ENCODE measurements around the gene FLT3.
A peak's percentile ranks its signal among the peaks of the same experiment; 100 is the strongest.
"Not testable (repeated sequence)": the region's sequence is repeated elsewhere in the genome, so short reads cannot be mapped to it uniquely, and the experiment has no call there.

FLT3 gene

GRCh38 chr13:28100150-28101121 is at the start of gene FLT3:
FLT3 (minus strand) TSS chr13:28100576; CDS start chr13:28100510, 66 bp downstream.
- no peak for DNase-seq

- DNase-seq: no peak
These were observed 47.1 kb upstream of the FLT3 start for GRCh38 chr13:28147495-28147894.

GRCh38 chr13:28145049-28145448 is 44.7 kb upstream of the FLT3 start:
- DNase-seq: no peak

GRCh38 chr13:28141542-28141941 is 41.2 kb upstream of the FLT3 start:
- not testable (repeated sequence) for DNase-seq

GRCh38 chr13:28140433-28141125 is 40.2 kb upstream of the FLT3 start:
- DNase-seq: no peak

GRCh38 chr13:28138756-28139470 is 38.5 kb upstream of the FLT3 start:
- DNase-seq: peak in 1 of 2 experiments; percentile 14

GRCh38 chr13:28138012-28138755 is 37.8 kb upstream of the FLT3 start, which contains the start of gene PAN3:
PAN3 (plus strand) TSS chr13:28138545; CDS start chr13:28138658, 113 bp downstream.
- peak; percentile 71 to 75 for DNase-seq

- DNase-seq: no peak
These were observed 37.2 kb upstream of the FLT3 start for GRCh38 chr13:28137596-28137995.

GRCh38 chr13:28136916-28137315 is 36.5 kb upstream of the FLT3 start:
- DNase-seq: no peak

GRCh38 chr13:28131646-28132045 is 31.3 kb upstream of the FLT3 start:
- DNase-seq: no peak

GRCh38 chr13:28129911-28130693 is 29.7 kb upstream of the FLT3 start:
- DNase-seq: no peak

GRCh38 chr13:28128926-28129325 is 28.6 kb upstream of the FLT3 start:
- no peak for DNase-seq

- no peak for DNase-seq
These were observed 27.7 kb upstream of the FLT3 start for GRCh38 chr13:28128030-28128429.

GRCh38 chr13:28121224-28121623 is 20.8 kb upstream of the FLT3 start:
- no peak for DNase-seq

GRCh38 chr13:28120317-28120716 is 19.9 kb upstream of the FLT3 start:
- no peak for DNase-seq

- no peak for DNase-seq
These were observed 17.5 kb upstream of the FLT3 start for GRCh38 chr13:28117689-28118377.

GRCh38 chr13:28116736-28117135 is 16.4 kb upstream of the FLT3 start:
- no peak for DNase-seq

- DNase-seq: no peak
These were observed 10.0 kb upstream of the FLT3 start for GRCh38 chr13:28110414-28110813.

GRCh38 chr13:28106976-28107375 is 6.6 kb upstream of the FLT3 start:
- no peak for DNase-seq

- not testable (repeated sequence) for DNase-seq
These were observed 1.5 kb upstream of the FLT3 start for GRCh38 chr13:28101886-28102285.

Measured in NCI-H187 (cell line).